CD14-positive monocyte (primary cell): ENCODE results near the gene PXDN. TPM values are rescaled to one million over a fixed set of nuclear protein-coding genes. Genes with fewer than 3 reads are reported as not detected.
A peak's percentile ranks its signal among the peaks of the same experiment; 100 is the strongest.

Experiments used
- DNase-seq, 3 donors: peaks; one replicate each; pipeline ENCODE4 v3.0.0-alpha.2; 2011 to 2022
- H2AFZ ChIP-seq: 2 replicates; pipeline ENCODE4 v1.6.0; 2012; ENCODE audit warnings: mild to moderate bottlenecking, low read depth, low read length, inconsistent platforms; ENCODE audit not compliant: insufficient read depth, poor library complexity, severe bottlenecking
- H3K27ac ChIP-seq, 2 donors: 1 replicate in 1 of 2; 2 replicates in 1 of 2; pipeline ENCODE4 v1.5.1; 2012 to 2013; ENCODE audit warnings: low read length in 2 of 2, control low read depth in 1 of 2, inconsistent platforms in 1 of 2, low read depth in 1 of 2, mild to moderate bottlenecking in 1 of 2
- H3K27me3 ChIP-seq, 2 donors: one replicate each; pipeline versions ENCODE4 v1.6.0 to v1.6.1; 2011 to 2013; ENCODE audit warnings: low read length in 2 of 2; ENCODE audit not compliant: control insufficient read depth in 2 of 2, insufficient read depth in 2 of 2
- H3K36me3 ChIP-seq, 2 donors: replicated peaks in 1 of 2; 1 replicate in 1 of 2; 2 replicates in 1 of 2; pipeline versions ENCODE4 v1.5.1 to v1.6.1; 2012 to 2013; ENCODE audit warnings: low read length in 2 of 2, control low read depth in 1 of 2, inconsistent platforms in 1 of 2, mild to moderate bottlenecking in 1 of 2; ENCODE audit not compliant: insufficient read depth in 2 of 2, control insufficient read depth in 1 of 2
- H3K4me1 ChIP-seq, 2 donors: 1 replicate in 1 of 2; 2 replicates in 1 of 2; pipeline versions ENCODE4 v1.5.1 to v1.6.1; 2012 to 2013; ENCODE audit warnings: low read length in 2 of 2, control low read depth in 1 of 2, inconsistent platforms in 1 of 2, mild to moderate bottlenecking in 1 of 2, moderate library complexity in 1 of 2; ENCODE audit not compliant: insufficient read depth in 2 of 2, control insufficient read depth in 1 of 2
- H3K4me2 ChIP-seq: replicated peaks from 2 replicates; pipeline ENCODE3; 2012; ENCODE audit warnings: low read length, moderate library complexity, mild to moderate bottlenecking; ENCODE audit not compliant: poor library complexity, severe bottlenecking; ENCODE audit errors: extremely low read depth
- H3K4me3 ChIP-seq, 3 experiments: fragments of 200-600 bp in 1 of 3; sonication (generic) in 1 of 3; replicated peaks in 1 of 3; 1 replicate in 2 of 3; 2 replicates in 1 of 3; pipeline ENCODE4 v1.5.1; 2011 to 2013; ENCODE audit warnings: low read length in 3 of 3, mild to moderate bottlenecking in 3 of 3, control low read depth in 2 of 3, low read depth in 2 of 3, inconsistent platforms in 1 of 3, moderate library complexity in 1 of 3
- H3K79me2 ChIP-seq: 2 replicates; pipeline ENCODE4 v1.6.0; 2012; ENCODE audit warnings: mild to moderate bottlenecking, control low read depth, inconsistent platforms, low read length, moderate library complexity; ENCODE audit not compliant: insufficient read depth
- H3K9ac ChIP-seq: 2 replicates; pipeline ENCODE4 v1.6.0; 2017; ENCODE audit warnings: low read length, mild to moderate bottlenecking; ENCODE audit not compliant: insufficient read depth, poor library complexity, severe bottlenecking
- H3K9me3 ChIP-seq, 2 donors: replicated peaks in 1 of 2; 1 replicate in 1 of 2; 2 replicates in 1 of 2; pipeline versions ENCODE4 v1.5.1 to v1.6.1; 2012 to 2013; ENCODE audit warnings: low read length in 2 of 2, control low read depth in 1 of 2; ENCODE audit not compliant: control insufficient read depth in 1 of 2, insufficient read depth in 1 of 2
- H4K20me1 ChIP-seq: 2 replicates; pipeline ENCODE4 v1.6.0; 2012; ENCODE audit warnings: mild to moderate bottlenecking, low read length, control low read depth, moderate library complexity; ENCODE audit not compliant: insufficient read depth
- H3K27ac Mint-ChIP-seq, 7 donors: one replicate each; pipeline ENCODE4 v1.8.0; 2020; ENCODE audit warnings: mild to moderate bottlenecking in 7 of 7, mixed read lengths in 7 of 7, moderate library complexity in 6 of 7, inconsistent platforms in 2 of 7
- H3K27me3 Mint-ChIP-seq, 3 donors: one replicate each; pipeline ENCODE4 v1.8.0; 2021 to 2022; ENCODE audit warnings: low read depth in 3 of 3, mild to moderate bottlenecking in 3 of 3, mixed read lengths in 3 of 3, moderate library complexity in 3 of 3, inconsistent platforms in 1 of 3
- H3K36me3 Mint-ChIP-seq, 2 donors: one replicate each; pipeline ENCODE4 v1.8.0; 2020; ENCODE audit warnings: mixed read lengths in 2 of 2, inconsistent platforms in 1 of 2, mild to moderate bottlenecking in 1 of 2
- H3K4me1 Mint-ChIP-seq: one replicate; pipeline ENCODE4 v1.8.0; 2020; ENCODE audit warnings: mild to moderate bottlenecking, mixed read lengths
- H3K4me3 Mint-ChIP-seq, 2 donors: one replicate each; pipeline ENCODE4 v1.8.0; 2020; ENCODE audit warnings: mild to moderate bottlenecking in 2 of 2, mixed read lengths in 2 of 2, moderate library complexity in 1 of 2
- H3K9me3 Mint-ChIP-seq, 7 donors: one replicate each; pipeline ENCODE4 v1.8.0; 2020 to 2022; ENCODE audit warnings: mixed read lengths in 7 of 7, mild to moderate bottlenecking in 6 of 7, moderate library complexity in 6 of 7, inconsistent platforms in 2 of 7
- WGBS: methylation state at CpG from one replicate; pipeline ENCODE4 v1.1.5; 2013; ENCODE audit warnings: missing lambda C conversion rate; ENCODE audit not compliant: insufficient coverage; 5-methylcytosine and 5-hydroxymethylcytosine counted together
- intact Hi-C, 2 donors: fragments of 100-400 bp; cut with micrococcal nuclease; formaldehyde crosslinking; loops; one replicate each; pipeline versions ENCODE4 v1.15.0 to v1.15.1; 2023
- polyA minus RNA-seq: library from RNA; depleted of rRNA, polyadenylated mRNA; stranded (reverse); fragments of >200 nt; gene quantifications from 2 replicates; pipeline ENCODE4 v1.2.3, GENCODE V29; 2012
- polyA plus RNA-seq, 3 donors: library from polyadenylated mRNA; depleted of rRNA in 1 of 3; unstranded in 2 of 3; stranded (reverse) in 1 of 3; fragments of 300-500 nt in 2 of 3; fragments of >200 nt in 1 of 3; fragmentation: Illumina TruSeq in 2 of 3; gene quantifications; 1 replicate in 2 of 3; 2 replicates in 1 of 3; pipeline ENCODE4 v1.2.3, GENCODE V29; 2012 to 2021
- total RNA-seq, 12 experiments: library from RNA in 1 of 12; stranded (reverse) in 1 of 12; fragments of 120-200 nt in 1 of 12; gene quantifications; one replicate each; pipeline ENCODE4 v1.2.4 and lab custom pipeline; 2013 to 2026; ENCODE audit warnings: mixed read lengths in 6 of 12, inconsistent platforms in 1 of 12
- TF ChIP-seq, protein P1 (sequence below): fragments of 200-600 bp; IDR thresholded peaks from one replicate; pipeline ENCODE4 v1.8.0; 2022; ENCODE audit warnings: antibody characterized with exemption, mild to moderate bottlenecking

PXDN gene, protein sequence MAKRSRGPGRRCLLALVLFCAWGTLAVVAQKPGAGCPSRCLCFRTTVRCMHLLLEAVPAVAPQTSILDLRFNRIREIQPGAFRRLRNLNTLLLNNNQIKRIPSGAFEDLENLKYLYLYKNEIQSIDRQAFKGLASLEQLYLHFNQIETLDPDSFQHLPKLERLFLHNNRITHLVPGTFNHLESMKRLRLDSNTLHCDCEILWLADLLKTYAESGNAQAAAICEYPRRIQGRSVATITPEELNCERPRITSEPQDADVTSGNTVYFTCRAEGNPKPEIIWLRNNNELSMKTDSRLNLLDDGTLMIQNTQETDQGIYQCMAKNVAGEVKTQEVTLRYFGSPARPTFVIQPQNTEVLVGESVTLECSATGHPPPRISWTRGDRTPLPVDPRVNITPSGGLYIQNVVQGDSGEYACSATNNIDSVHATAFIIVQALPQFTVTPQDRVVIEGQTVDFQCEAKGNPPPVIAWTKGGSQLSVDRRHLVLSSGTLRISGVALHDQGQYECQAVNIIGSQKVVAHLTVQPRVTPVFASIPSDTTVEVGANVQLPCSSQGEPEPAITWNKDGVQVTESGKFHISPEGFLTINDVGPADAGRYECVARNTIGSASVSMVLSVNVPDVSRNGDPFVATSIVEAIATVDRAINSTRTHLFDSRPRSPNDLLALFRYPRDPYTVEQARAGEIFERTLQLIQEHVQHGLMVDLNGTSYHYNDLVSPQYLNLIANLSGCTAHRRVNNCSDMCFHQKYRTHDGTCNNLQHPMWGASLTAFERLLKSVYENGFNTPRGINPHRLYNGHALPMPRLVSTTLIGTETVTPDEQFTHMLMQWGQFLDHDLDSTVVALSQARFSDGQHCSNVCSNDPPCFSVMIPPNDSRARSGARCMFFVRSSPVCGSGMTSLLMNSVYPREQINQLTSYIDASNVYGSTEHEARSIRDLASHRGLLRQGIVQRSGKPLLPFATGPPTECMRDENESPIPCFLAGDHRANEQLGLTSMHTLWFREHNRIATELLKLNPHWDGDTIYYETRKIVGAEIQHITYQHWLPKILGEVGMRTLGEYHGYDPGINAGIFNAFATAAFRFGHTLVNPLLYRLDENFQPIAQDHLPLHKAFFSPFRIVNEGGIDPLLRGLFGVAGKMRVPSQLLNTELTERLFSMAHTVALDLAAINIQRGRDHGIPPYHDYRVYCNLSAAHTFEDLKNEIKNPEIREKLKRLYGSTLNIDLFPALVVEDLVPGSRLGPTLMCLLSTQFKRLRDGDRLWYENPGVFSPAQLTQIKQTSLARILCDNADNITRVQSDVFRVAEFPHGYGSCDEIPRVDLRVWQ (N-terminal part only)
- 0.27 TPM for total RNA-seq (2013)
- polyA plus RNA-seq (not detected), polyA minus RNA-seq (not detected in 2 replicates), total RNA-seq (lab: John Stamatoyannopoulos, UW) (0 to 16.1 (median 0.08) reads per million in 11 experiments)

DNA sequence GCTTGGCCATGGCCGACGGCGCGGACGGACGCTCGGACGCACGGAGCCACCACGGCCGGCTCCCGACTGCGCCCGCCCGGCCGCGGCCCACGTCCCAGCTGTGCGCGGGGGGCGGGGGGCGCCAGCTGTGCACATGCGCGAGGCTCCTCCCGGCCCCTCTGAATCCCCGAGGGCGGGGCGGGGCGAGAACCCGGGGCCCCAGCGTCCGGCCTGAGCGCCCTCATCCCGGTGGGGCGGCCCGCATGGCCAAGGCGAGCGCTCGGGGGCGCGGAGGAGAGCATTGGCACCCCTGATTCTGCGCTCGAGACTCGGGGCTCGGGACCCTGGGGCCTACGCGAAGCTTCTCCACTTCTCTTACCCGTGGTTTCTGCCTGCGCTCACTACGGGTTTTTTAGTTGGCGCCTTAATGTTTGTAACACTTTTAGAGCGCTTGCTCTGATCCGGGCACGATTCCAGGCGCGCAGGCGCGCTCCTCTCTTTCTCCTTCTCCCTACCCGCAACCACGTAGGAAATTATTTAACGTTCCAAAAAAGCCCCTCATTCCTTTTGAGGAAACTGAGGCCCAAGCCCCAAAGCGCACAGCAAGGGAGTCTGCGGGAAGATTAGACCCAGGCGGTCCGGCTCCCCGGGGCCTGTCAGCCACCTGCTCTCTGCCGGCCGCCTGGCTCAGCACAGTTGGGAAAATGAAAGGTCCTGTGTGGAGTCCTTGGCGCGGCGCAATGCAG lies at the start of gene PXDN:
TSS of gene PXDN (minus strand) at position 70 of the 725 bp plus-strand sequence. CDS start at position 10, 60 bp downstream.
- intact Hi-C loops = no loop called here
- DNase-seq = no peak
- H3K27me3 Mint-ChIP-seq = peaks cover 43 to 49% (median 43%) of the 10 kb centered on the region in 3 donors
- TF ChIP-seq, protein P1, sequence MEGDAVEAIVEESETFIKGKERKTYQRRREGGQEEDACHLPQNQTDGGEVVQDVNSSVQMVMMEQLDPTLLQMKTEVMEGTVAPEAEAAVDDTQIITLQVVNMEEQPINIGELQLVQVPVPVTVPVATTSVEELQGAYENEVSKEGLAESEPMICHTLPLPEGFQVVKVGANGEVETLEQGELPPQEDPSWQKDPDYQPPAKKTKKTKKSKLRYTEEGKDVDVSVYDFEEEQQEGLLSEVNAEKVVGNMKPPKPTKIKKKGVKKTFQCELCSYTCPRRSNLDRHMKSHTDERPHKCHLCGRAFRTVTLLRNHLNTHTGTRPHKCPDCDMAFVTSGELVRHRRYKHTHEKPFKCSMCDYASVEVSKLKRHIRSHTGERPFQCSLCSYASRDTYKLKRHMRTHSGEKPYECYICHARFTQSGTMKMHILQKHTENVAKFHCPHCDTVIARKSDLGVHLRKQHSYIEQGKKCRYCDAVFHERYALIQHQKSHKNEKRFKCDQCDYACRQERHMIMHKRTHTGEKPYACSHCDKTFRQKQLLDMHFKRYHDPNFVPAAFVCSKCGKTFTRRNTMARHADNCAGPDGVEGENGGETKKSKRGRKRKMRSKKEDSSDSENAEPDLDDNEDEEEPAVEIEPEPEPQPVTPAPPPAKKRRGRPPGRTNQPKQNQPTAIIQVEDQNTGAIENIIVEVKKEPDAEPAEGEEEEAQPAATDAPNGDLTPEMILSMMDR = no peak
- Histone ChIP-seq H3K9ac (no peak within 1 kb of the TSS), H4K20me1 (no peaks in the 10 kb centered on the region), H3K79me2 (no peaks in the 10 kb centered on the region), H3K4me1 (no peaks in the 10 kb centered on the region), H3K27me3 (peaks cover 0 to 33% of the 10 kb centered on the region in 2 donors), H3K36me3 (no peaks in the 10 kb centered on the region), H3K27ac (no peak within 1 kb of the TSS), H2AFZ (no peak within 1 kb of the TSS), H3K4me2 (peak within 1 kb of the TSS; percentile 15), H3K4me3 (no peak within 1 kb of the TSS), H3K9me3 (no peaks in the 10 kb centered on the region)
- peaks cover 6% of the 10 kb centered on the region for H3K4me1 Mint-ChIP-seq
- H3K36me3 Mint-ChIP-seq = no peaks in the 10 kb centered on the region
- H3K9me3 Mint-ChIP-seq = peaks cover 0 to 3% (median 0%) of the 10 kb centered on the region in 7 donors
- H3K4me3 Mint-ChIP-seq = peak within 1 kb of the TSS; percentile 51 to 86
- no peak within 1 kb of the TSS for H3K27ac Mint-ChIP-seq
- WGBS = 1% methylated on average over 68 of the region's 71 CpGs
